DMS 273 (cell line): ENCODE data around the gene BBOX1.

Experiments
- DNase-seq: peaks from one replicate; lab custom pipeline; 2025; ENCODE audit not compliant: unreplicated experiment; lab: John Stamatoyannopoulos, UW

BBOX1 gene

GRCh38 chr11:27120211-27120610, 79.6 kb downstream of the BBOX1 start:
- no peak for DNase-seq

- no peak for DNase-seq
Observed at GRCh38 chr11:27122001-27122400, 81.4 kb downstream of the BBOX1 start.

GRCh38 chr11:27124514-27125264, 84.1 kb downstream of the BBOX1 start:
- peak; percentile 26 for DNase-seq

- DNase-seq: no peak
Observed at GRCh38 chr11:27129686-27130085, 89.1 kb downstream of the BBOX1 start.

- DNase-seq: no peak
Observed at GRCh38 chr11:27130806-27131205, 90.2 kb downstream of the BBOX1 start.

GRCh38 chr11:27135924-27136329, 95.3 kb downstream of the BBOX1 start:
- peak; percentile 13 for DNase-seq

GRCh38 chr11:27138716-27139115, 98.1 kb downstream of the BBOX1 start:
- no peak for DNase-seq

- DNase-seq: no peak
Observed at GRCh38 chr11:27139742-27140367, 99.2 kb downstream of the BBOX1 start.

GRCh38 chr11:27141576-27141975, 101.0 kb downstream of the BBOX1 start:
- no peak for DNase-seq

GRCh38 chr11:27147916-27148315, 107.3 kb downstream of the BBOX1 start:
- no peak for DNase-seq

- no peak for DNase-seq
Observed at GRCh38 chr11:27148506-27148905, 107.9 kb downstream of the BBOX1 start.

- DNase-seq: no peak
Observed at GRCh38 chr11:27150098-27150497, 109.5 kb downstream of the BBOX1 start.

- DNase-seq: no peak
Observed at GRCh38 chr11:27153136-27153535, 112.5 kb downstream of the BBOX1 start.

GRCh38 chr11:27158456-27159334, 118.1 kb downstream of the BBOX1 start:
- DNase-seq: peak; percentile 78

- DNase-seq: no peak
Observed at GRCh38 chr11:27159335-27159679, 118.7 kb downstream of the BBOX1 start.

- DNase-seq: no peak
Observed at GRCh38 chr11:27161071-27161470, 120.5 kb downstream of the BBOX1 start.

- no peak for DNase-seq
Observed at GRCh38 chr11:27162237-27162636, 121.6 kb downstream of the BBOX1 start.

GRCh38 chr11:27166130-27166529, 125.5 kb downstream of the BBOX1 start:
- peak; percentile 11 for DNase-seq

- no peak for DNase-seq
Observed at GRCh38 chr11:27171376-27171958, 130.9 kb downstream of the BBOX1 start.

GRCh38 chr11:27173545-27173944, 132.9 kb downstream of the BBOX1 start:
- DNase-seq: no peak

- DNase-seq: no peak
Observed at GRCh38 chr11:27174021-27174420, 133.4 kb downstream of the BBOX1 start.
